Activated B cell treated with CpG ODN at 0.5 μM for 24 hours (primary cell): ENCODE data around the gene CAP1. TPM values are rescaled to one million over a fixed set of nuclear protein-coding genes. Genes with fewer than 3 reads are reported as not detected.
A peak's percentile ranks its signal among the peaks of the same experiment; 100 is the strongest.
"Not testable (repeated sequence)": the region's sequence is repeated elsewhere in the genome, so short reads cannot be mapped to it uniquely, and the experiment has no call there.

Source experiments
- ATAC-seq: fragments of 200-7000 bp; cut with Tn5 transposase; one replicate; pipeline ENCODE4 v1.10.0; 2021; ENCODE audit warnings: low read depth, mild to moderate bottlenecking, moderate library complexity
- CTCF ChIA-PET: fragments of 350-600 bp; sonication (Branson Sonifier 250); formaldehyde crosslinking; loops from one replicate; lab custom pipeline; 2021; ENCODE audit warnings: antibody characterized with exemption; lab: Charles Lee
- POLR2A ChIA-PET: fragments of 350-600 bp; sonication (Branson Sonifier 250); formaldehyde crosslinking; loops from one replicate; lab custom pipeline; 2021; ENCODE audit warnings: antibody characterized with exemption; lab: Charles Lee
- DNase-seq: peaks from one replicate; pipeline ENCODE4 v3.0.0; 2022
- H3K27ac Mint-ChIP-seq: one replicate; pipeline ENCODE4 v1.8.0; 2020; ENCODE audit warnings: mixed read lengths
- H3K27me3 Mint-ChIP-seq: one replicate; pipeline ENCODE4 v1.8.0; 2021; ENCODE audit warnings: mixed read lengths
- H3K36me3 Mint-ChIP-seq: one replicate; pipeline ENCODE4 v1.8.0; 2021; ENCODE audit warnings: low read depth, mixed read lengths
- H3K4me1 Mint-ChIP-seq: one replicate; pipeline ENCODE4 v1.8.0; 2021; ENCODE audit warnings: mixed read lengths
- H3K4me3 Mint-ChIP-seq: one replicate; pipeline ENCODE4 v1.8.0; 2020; ENCODE audit warnings: mild to moderate bottlenecking, mixed read lengths
- H3K9me3 Mint-ChIP-seq: one replicate; pipeline ENCODE4 v1.8.0; 2020; ENCODE audit warnings: mixed read lengths
- CTCF ChIP-seq: fragments of 200-600 bp; IDR thresholded peaks from one replicate; pipeline ENCODE4 v1.8.0; 2022; ENCODE audit warnings: antibody characterized with exemption, mild to moderate bottlenecking
- intact Hi-C: fragments of 100-400 bp; cut with micrococcal nuclease; formaldehyde crosslinking; loops from one replicate; pipeline ENCODE4 v1.15.1; 2024
- total RNA-seq: library from RNA; stranded (reverse); gene quantifications from 2 replicates; pipeline ENCODE4 v1.2.3, GENCODE V29; 2022

CAP1 gene
- total RNA-seq, 1 donor from 2014 or later = 410 TPM

GRCh38 chr1:40036574-40036973 lies 4.0 kb upstream of the CAP1 start:
- intact Hi-C loops = no loop called here
- no peak for DNase-seq
- peaks cover 66% of the 10 kb centered on the region for H3K4me1 Mint-ChIP-seq
- peaks cover 11% of the 10 kb centered on the region for H3K36me3 Mint-ChIP-seq
- peak overlapping the region; percentile 70 for H3K27ac Mint-ChIP-seq
- ChIA-PET POLR2A (no interaction called here), CTCF (no interaction called here)
- H3K27me3 Mint-ChIP-seq = no peaks in the 10 kb centered on the region
- no peak overlapping the region for H3K4me3 Mint-ChIP-seq
- no peak for TF ChIP-seq CTCF
- ATAC-seq = no peak
- no peaks in the 10 kb centered on the region for H3K9me3 Mint-ChIP-seq

- intact Hi-C loops, DNase-seq, ATAC-seq, H3K27me3 Mint-ChIP-seq, H3K9me3 Mint-ChIP-seq, H3K4me3 Mint-ChIP-seq: not testable (repeated sequence)
- ChIA-PET POLR2A (interaction anchor here (0.6 to 1.2 kb wide), 2 partner anchors 298 to 631 kb away, joined by 4 read pairs; partner anchors contain the start of gene PPIE), CTCF (interaction anchor here (1.0 kb wide), 1 partner anchor 51 kb away, joined by 5 read pairs; no protein-coding TSS in a partner anchor)
- Mint-ChIP-seq H3K27ac (peak overlapping the region; percentile 70), H3K36me3 (peaks cover 14% of the 10 kb centered on the region), H3K4me1 (peaks cover 70% of the 10 kb centered on the region)
Observed at GRCh38 chr1:40037254-40037653, 3.3 kb upstream of the CAP1 start.

GRCh38 chr1:40038697-40039096 lies 1.8 kb upstream of the CAP1 start:
- Mint-ChIP-seq H3K4me1 (peaks cover 74% of the 10 kb centered on the region), H3K4me3 (peak overlapping the region; percentile 98), H3K27me3 (no peaks in the 10 kb centered on the region), H3K36me3 (peaks cover 23% of the 10 kb centered on the region), H3K27ac (peak overlapping the region; percentile 94), H3K9me3 (no peaks in the 10 kb centered on the region)
- ChIA-PET POLR2A (interaction anchor here (0.6 to 4.4 kb wide), 26 partner anchors 9 to 933 kb away, joined by 3 to 90 read pairs (median 6); partner anchors contain the start of genes MFSD2A, NFYC, PPIE and ZFP69), CTCF (interaction anchor here (1.0 to 2.1 kb wide), 10 partner anchors 18 to 300 kb away, joined by 3 to 12 read pairs (median 4); no protein-coding TSS in a partner anchor)
- no peak for TF ChIP-seq CTCF
- intact Hi-C loops = loop anchor here (1.0 to 2.0 kb wide), 3 partner anchors 24 to 40 kb away; no protein-coding TSS in a partner anchor
- ATAC-seq = no peak
- DNase-seq = no peak

GRCh38 chr1:40039245-40039756 lies 1.2 kb upstream of the CAP1 start:
- Mint-ChIP-seq H3K4me1 (peaks cover 74% of the 10 kb centered on the region), H3K4me3 (peak overlapping the region; percentile 98)

More at GRCh38 chr1:40039245-40039756, 1.2 kb upstream of the CAP1 start:
- Mint-ChIP-seq H3K27me3 (no peaks in the 10 kb centered on the region), H3K36me3 (peaks cover 29% of the 10 kb centered on the region), H3K9me3 (no peaks in the 10 kb centered on the region), H3K27ac (peak overlapping the region; percentile 94)
- intact Hi-C loops = loop anchor here (1.0 to 2.0 kb wide), 3 partner anchors 24 to 39 kb away; no protein-coding TSS in a partner anchor
- POLR2A ChIA-PET = interaction anchor here (0.5 to 4.4 kb wide), 29 partner anchors 9 to 934 kb away, joined by 3 to 90 read pairs (median 5); partner anchors contain the start of genes MFSD2A, NFYC, ZFP69 and ZMPSTE24
- CTCF ChIA-PET = interaction anchor here (1.0 to 2.1 kb wide), 9 partner anchors 18 to 299 kb away, joined by 3 to 12 read pairs (median 4); no protein-coding TSS in a partner anchor
- DNase-seq = no peak
- TF ChIP-seq CTCF = no peak
- ATAC-seq = peak; percentile 20
